ENCODE results near the gene ARID1B.

DNA sequence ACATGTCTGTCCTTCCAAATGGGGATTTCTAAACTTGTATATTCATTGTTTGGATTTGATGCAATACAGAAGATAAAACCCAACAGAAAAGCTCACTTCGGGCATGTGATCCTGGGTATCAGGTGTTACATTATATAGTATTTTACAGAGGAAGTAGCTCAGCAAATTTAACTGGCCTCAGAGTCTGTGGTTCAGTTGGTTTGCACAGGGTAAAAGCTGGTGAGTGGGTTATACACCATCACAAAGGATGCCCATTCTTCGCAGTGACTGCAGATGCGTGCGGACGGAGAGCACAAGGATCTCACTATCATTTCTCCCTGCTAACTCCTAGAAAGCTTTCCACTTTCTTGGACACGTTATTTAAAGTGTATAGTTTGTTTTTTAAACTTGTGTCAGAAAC, 309.5 kb downstream of the ARID1B start:
- TF ChIP-seq EZH2 (optimal IDR thresholded peaks at IDR 0.05; ENCODE audit: low read depth, low read length): no peak
- TF ChIP-seq, protein P1, sequence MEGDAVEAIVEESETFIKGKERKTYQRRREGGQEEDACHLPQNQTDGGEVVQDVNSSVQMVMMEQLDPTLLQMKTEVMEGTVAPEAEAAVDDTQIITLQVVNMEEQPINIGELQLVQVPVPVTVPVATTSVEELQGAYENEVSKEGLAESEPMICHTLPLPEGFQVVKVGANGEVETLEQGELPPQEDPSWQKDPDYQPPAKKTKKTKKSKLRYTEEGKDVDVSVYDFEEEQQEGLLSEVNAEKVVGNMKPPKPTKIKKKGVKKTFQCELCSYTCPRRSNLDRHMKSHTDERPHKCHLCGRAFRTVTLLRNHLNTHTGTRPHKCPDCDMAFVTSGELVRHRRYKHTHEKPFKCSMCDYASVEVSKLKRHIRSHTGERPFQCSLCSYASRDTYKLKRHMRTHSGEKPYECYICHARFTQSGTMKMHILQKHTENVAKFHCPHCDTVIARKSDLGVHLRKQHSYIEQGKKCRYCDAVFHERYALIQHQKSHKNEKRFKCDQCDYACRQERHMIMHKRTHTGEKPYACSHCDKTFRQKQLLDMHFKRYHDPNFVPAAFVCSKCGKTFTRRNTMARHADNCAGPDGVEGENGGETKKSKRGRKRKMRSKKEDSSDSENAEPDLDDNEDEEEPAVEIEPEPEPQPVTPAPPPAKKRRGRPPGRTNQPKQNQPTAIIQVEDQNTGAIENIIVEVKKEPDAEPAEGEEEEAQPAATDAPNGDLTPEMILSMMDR (IDR thresholded peaks at IDR 0.05; ENCODE audit: low read length): no peak

All from MM.1S (cell line).